Measurements from ENCODE around the gene ADAMTS16.

Gene ADAMTS16

GRCh38 chr5:5141625-5142525 lies 1.7 kb downstream of the ADAMTS16 start:
- TF ChIP-seq, protein P1, sequence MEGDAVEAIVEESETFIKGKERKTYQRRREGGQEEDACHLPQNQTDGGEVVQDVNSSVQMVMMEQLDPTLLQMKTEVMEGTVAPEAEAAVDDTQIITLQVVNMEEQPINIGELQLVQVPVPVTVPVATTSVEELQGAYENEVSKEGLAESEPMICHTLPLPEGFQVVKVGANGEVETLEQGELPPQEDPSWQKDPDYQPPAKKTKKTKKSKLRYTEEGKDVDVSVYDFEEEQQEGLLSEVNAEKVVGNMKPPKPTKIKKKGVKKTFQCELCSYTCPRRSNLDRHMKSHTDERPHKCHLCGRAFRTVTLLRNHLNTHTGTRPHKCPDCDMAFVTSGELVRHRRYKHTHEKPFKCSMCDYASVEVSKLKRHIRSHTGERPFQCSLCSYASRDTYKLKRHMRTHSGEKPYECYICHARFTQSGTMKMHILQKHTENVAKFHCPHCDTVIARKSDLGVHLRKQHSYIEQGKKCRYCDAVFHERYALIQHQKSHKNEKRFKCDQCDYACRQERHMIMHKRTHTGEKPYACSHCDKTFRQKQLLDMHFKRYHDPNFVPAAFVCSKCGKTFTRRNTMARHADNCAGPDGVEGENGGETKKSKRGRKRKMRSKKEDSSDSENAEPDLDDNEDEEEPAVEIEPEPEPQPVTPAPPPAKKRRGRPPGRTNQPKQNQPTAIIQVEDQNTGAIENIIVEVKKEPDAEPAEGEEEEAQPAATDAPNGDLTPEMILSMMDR (IDR thresholded peaks at IDR 0.05; ENCODE audit: low read depth, low read length): peak; percentile 43; the same call in 1 of the 2 replicates
- H3K4me3 ChIP-seq (ENCODE audit: low read depth, low read length): no peak overlapping the region

DNA sequence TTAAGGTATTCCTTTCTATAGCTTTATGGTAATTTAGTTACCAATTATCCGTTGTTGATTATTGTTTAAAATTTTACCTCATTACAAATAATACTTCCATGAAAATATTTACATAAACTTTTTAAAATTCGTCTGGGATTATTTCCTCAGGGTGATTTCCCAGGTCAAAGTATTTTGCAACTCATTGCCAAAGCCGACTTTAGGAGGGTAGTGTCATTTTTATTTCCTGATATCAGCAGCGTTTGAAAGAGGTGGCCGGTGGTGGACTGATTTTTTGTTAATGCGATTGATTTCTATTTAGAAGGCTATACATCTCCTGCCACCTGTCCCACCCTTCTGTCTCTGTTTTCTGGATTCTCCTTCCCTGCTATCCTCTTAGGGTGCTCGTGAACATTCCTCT lies 4.3 kb downstream of the ADAMTS16 start:
- H3K4me3 ChIP-seq (ENCODE audit: low read depth, low read length): no peak overlapping the region
- TF ChIP-seq, protein P1 (IDR thresholded peaks at IDR 0.05; ENCODE audit: low read depth, low read length): no peak

DNA sequence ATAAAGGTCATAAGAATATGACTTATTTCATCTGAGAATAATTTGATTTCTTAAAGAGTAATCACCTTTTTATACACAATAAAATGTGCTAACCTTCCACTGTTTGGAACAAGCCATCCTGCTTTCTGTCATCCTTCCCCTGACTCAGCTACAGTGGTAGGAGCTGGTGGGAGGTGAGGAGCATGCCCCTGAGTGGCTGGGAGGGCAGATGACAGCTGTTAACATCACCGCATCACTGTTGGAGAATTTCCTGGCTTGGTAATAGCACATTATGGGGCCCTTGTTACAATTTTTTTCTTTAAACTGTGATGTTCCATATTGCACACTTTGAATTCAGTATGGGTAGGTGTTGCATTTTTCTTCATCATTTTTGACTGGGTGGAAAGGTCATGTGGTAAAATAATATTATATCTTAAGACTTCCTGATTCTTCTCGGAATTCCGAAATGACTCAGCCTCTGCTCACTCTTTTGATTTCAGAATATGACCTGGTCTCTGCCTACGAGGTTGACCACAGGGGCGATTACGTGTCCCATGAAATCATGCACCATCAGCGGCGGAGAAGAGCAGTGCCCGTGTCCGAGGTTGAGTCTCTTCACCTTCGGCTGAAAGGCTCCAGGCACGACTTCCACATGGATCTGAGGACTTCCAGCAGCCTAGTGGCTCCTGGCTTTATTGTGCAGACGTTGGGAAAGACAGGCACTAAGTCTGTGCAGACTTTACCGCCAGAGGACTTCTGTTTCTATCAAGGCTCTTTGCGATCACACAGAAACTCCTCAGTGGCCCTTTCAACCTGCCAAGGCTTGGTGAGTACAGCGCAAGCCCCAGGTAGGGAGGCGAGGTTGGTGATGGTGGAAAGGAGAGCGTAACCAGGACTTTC lies 5.8 kb downstream of the ADAMTS16 start:
- H3K4me3 ChIP-seq (ENCODE audit: low read depth, low read length): no peak overlapping the region
- TF ChIP-seq, protein P1 (IDR thresholded peaks at IDR 0.05; ENCODE audit: low read depth, low read length): no peak

DNA sequence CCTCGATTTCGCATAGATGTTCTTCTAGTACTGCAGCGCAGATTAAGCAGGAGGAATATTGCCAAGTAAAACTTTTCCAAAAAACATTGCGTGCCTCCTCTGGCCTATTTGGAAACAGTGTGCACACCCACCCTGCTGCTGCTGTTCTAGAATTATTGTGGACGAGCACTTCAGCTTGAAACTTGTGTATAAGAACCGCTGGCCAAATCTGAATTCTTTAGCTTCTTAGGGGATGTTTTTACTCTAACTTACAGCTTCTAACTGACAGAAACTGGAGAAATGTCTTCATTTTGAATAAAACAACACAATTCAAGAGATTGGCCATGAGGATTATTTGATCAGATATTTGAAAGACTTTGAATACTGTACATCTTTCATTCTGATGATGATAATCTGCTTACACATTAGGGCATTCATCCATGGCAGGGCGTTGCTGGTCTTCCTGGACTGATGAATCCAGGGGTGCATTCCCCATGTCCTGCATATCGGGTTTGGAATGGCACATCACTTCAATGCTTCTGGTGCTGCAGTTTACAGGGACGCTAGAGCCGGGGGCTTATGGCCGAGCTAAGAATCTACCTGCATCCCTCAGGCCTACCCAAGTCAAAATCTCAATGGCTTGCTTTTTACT lies 6.5 kb downstream of the ADAMTS16 start:
- no peak overlapping the region for H3K4me3 ChIP-seq (ENCODE audit: low read depth, low read length)
- TF ChIP-seq, protein P1 (IDR thresholded peaks at IDR 0.05; ENCODE audit: low read depth, low read length): no peak

DNA sequence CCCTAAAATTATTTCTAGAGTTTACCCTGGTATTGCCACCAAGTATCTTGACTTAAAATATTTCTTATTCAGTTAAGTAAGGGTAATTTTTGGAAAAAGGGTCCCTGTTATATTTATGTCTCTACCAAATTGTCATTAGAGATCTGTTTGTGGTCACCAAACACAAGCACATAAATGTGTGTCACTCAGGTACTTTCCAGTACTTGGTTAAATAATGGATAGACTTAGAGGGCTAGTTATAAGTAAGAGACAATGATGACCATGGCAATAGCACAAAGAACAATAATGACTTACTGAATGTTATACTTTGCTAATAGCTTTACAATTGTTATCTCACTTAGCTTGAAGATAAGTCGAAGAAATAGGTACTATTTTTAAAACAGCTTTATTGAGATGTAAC lies 9.0 kb downstream of the ADAMTS16 start:
- TF ChIP-seq, protein P1 (IDR thresholded peaks at IDR 0.05; ENCODE audit: low read depth, low read length): no peak
- H3K4me3 ChIP-seq (ENCODE audit: low read depth, low read length): no peak overlapping the region

- no peak overlapping the region for H3K4me3 ChIP-seq (ENCODE audit: low read depth, low read length)
- TF ChIP-seq, protein P1 (IDR thresholded peaks at IDR 0.05; ENCODE audit: low read depth, low read length): no peak
These were observed 10.5 kb downstream of the ADAMTS16 start for GRCh38 chr5:5150667-5151066.

All from WI38 (cell line).